ENCODE measurements around the gene RCL1.

RCL1 gene

DNA sequence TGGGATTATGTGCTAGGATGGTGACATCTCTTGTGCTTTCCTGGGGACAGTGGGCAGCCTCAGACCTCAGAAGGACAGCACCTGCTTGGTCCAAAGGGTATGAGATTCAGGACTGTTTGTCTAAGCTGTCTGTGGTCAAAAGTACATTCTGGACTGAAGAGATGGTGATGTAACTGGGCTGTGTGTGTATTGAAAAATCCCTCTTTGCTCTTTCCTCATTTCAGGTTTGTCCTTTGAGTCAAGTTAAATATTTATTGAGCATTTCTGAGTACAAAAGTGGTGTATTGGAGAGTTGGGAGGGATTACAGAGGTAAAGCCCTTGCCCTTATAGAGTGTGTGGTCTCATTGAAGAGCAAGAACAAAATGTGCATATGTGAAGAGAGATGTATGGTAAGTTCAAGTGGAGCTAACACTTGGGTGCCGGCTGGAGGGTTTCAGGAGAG is 46.7 kb downstream of the RCL1 start:
- TF ChIP-seq, protein P1, sequence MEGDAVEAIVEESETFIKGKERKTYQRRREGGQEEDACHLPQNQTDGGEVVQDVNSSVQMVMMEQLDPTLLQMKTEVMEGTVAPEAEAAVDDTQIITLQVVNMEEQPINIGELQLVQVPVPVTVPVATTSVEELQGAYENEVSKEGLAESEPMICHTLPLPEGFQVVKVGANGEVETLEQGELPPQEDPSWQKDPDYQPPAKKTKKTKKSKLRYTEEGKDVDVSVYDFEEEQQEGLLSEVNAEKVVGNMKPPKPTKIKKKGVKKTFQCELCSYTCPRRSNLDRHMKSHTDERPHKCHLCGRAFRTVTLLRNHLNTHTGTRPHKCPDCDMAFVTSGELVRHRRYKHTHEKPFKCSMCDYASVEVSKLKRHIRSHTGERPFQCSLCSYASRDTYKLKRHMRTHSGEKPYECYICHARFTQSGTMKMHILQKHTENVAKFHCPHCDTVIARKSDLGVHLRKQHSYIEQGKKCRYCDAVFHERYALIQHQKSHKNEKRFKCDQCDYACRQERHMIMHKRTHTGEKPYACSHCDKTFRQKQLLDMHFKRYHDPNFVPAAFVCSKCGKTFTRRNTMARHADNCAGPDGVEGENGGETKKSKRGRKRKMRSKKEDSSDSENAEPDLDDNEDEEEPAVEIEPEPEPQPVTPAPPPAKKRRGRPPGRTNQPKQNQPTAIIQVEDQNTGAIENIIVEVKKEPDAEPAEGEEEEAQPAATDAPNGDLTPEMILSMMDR (conservative IDR thresholded peaks at IDR 0.05), result no peak
- TF ChIP-seq ZFX (IDR thresholded peaks at IDR 0.05), result no peak

DNA sequence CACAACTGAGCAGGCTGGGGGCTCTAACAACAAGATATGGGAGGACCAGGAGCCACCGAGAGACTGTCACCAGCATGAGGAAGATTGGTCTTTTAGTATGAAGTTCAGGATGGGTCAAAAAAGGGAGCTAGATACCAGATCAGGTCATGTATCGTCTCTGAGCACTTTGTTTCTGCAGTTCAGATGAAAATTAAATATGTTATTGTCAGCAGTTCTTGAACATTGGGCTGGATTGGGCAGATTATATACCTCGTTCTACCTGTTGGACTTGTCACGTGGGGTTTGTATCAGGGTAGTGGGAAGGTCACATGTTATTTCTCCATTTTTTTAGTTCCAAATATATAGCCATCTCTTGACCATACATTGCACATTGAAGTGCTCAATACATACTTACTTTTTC is 47.3 kb downstream of the RCL1 start:
- TF ChIP-seq, protein P1 (conservative IDR thresholded peaks at IDR 0.05), result no peak
- no peak for TF ChIP-seq ZFX (IDR thresholded peaks at IDR 0.05)
- no peak overlapping the region for H3K27ac ChIP-seq

More for the DNA sequence above, 46.7 kb downstream of the RCL1 start:
- no peak overlapping the region for H3K27ac ChIP-seq

DNA sequence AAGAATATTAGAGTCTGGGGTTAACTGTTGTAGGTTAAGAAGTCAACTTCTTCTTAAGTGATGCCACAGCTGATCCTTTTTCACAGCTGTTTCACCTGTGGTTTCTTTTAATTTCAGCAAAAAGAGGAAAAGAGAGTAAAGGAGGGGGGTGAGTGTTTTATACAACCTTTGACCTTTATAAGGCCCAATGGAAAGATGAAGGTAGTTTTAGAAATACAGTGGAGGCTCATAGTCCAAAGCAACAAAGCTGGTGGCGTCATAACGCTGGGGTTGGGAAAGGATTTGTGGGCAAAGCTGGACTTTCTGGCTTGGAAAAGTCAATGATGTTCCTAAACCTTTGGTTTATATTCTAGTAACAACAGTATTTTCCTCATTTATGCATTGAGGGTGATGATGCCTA is 49.5 kb downstream of the RCL1 start:
- no peak overlapping the region for H3K27ac ChIP-seq
- TF ChIP-seq ZFX (IDR thresholded peaks at IDR 0.05), result no peak
- TF ChIP-seq, protein P1 (conservative IDR thresholded peaks at IDR 0.05), result no peak

DNA sequence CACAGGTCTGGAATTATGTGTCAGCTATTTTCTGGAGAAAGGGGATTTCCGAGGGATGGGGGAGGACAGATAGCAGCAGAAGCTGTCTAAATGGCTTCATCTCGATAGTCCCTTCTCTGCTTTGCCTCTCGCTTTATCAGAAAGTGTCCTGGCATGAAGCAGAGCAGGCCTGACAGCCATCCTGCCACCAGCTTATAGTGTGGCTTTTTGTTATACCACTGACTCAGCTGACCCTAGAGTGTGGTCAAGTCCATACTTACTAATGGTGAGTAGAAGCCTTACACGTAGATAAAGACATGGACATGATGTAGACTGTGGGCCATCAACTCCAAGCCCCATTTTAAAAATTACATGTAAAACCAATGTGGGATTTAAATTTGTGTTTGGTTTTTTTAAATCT is 50.0 kb downstream of the RCL1 start:
- no peak overlapping the region for H3K27ac ChIP-seq
- TF ChIP-seq, protein P1 (conservative IDR thresholded peaks at IDR 0.05), result no peak
- TF ChIP-seq ZFX (IDR thresholded peaks at IDR 0.05), result no peak

DNA sequence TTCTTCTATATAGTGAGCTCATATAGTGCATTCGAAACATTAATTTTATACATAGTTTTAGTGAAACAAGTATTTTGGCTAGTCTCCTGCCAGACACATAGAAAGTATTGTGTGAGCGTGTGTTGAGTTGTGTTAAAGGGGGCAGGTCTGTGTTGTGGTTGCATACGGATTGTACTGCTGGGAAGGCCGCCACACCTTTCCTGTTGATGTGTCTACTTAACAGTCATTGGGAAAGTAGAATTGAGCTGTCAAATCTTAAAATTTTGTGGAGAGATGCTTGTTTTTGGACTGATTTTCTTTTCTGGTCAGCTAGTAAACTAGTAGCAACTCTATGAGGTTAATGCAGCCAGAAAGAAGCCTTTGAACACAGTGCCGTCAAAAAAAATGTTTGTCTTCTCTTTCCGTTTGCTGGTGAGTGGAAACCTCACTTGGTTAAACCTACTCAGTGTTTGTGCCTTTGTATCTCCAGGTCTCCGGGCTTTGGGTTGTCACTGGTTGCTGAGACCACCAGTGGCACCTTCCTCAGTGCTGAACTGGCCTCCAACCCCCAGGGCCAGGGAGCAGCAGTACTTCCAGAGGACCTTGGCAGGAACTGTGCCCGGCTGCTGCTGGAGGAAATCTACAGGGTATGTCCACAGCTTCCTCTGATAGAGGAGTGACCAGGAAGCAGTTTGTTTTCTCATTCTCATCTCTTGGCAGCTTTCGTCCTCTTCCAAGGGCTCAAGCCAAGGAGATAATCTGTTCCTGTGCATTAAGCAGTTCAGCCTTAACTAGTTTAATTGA is 51.5 kb downstream of the RCL1 start:
- H3K27ac ChIP-seq, result peak overlapping the region; percentile 52

DNA sequence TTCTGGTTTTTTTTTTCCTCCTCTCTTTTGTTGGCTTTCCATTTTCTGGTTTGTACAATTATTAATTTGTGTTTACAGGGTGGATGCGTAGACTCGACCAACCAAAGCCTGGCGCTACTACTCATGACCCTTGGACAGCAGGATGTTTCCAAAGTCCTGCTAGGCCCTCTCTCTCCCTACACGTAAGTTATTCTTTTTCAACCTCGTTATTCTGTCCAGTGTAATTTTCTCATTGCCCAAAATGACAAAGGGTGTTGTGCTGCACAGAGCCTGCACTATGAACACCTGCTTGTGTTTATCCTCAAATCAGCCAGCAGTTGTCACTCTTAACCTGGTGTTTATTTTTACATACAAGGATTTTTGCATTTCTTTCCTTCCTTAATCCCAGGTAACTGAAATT is 56.6 kb downstream of the RCL1 start:
- no peak overlapping the region for H3K27ac ChIP-seq
- TF ChIP-seq, protein P1 (conservative IDR thresholded peaks at IDR 0.05), result peak; percentile 14; the same call in 1 of the 2 replicates
- no peak for TF ChIP-seq ZFX (IDR thresholded peaks at IDR 0.05)

More for the DNA sequence above, 51.5 kb downstream of the RCL1 start:
- TF ChIP-seq ZFX (IDR thresholded peaks at IDR 0.05), result no peak
- TF ChIP-seq, protein P1 (conservative IDR thresholded peaks at IDR 0.05), result no peak

DNA sequence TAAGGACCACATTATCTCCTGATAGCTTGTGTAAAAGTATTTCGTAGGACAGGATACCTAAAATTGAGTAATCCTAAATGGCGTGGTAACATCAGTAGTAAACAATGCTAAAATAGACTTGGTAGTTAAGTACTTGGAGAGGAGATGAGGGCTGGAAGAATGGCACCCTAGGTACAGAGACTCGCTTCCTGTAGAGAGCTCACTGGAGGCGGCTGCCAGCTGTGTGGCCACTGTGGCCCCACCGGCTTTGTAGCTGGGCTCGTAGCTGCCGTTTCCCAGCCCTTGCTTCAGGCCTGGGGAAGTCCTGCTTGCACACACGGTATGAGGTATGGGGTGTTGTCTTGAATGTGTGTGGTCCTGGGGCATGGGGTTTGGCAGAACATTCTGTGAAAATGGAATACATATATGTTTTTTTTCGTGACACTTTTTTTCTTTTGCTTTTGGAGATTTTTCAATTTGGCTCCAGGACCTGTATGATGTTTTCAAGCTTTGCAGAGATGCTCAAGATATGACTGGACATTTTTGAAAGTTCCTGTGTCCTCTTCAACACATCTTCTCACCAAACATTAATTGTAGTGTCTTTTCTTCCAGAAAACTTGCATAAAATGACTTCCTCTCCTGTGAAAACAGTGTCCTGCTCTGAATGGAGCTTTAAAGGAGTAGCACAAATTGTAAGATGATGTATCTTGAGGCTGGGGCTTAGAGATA is 58.0 kb downstream of the RCL1 start:
- no peak for TF ChIP-seq ZFX (IDR thresholded peaks at IDR 0.05)
- TF ChIP-seq, protein P1 (conservative IDR thresholded peaks at IDR 0.05), result no peak

More for the DNA sequence above, 58.0 kb downstream of the RCL1 start:
- H3K27ac ChIP-seq, result no peak overlapping the region
